Neural progenitor cell (in vitro differentiated cells): ENCODE measurements around the gene NT5C. TPM values are rescaled to one million over a fixed set of nuclear protein-coding genes. Genes with fewer than 3 reads are reported as not detected.

ENCODE experiments used
- DNase-seq: peaks from one replicate; pipeline ENCODE4 v3.0.0-alpha.2; 2016; ENCODE audit warnings: low spot score
- H2AFZ ChIP-seq: fragments of 200-600 bp; sonication (generic); replicated peaks from 2 replicates; pipeline ENCODE4 v1.6.1; 2016; ENCODE audit warnings: antibody characterized with exemption
- H3F3A ChIP-seq: fragments of 200-600 bp; sonication (generic); 2 replicates; pipeline ENCODE4 v1.6.1; 2016; ENCODE audit warnings: antibody characterized with exemption, low read depth
- H3K27ac ChIP-seq: fragments of 200-600 bp; sonication (generic); 2 replicates; pipeline ENCODE4 v1.5.1; 2016; ENCODE audit warnings: mild to moderate bottlenecking
- H3K27me3 ChIP-seq: fragments of 200-600 bp; sonication (generic); 2 replicates; pipeline ENCODE4 v1.6.1; 2016; ENCODE audit warnings: mild to moderate bottlenecking, moderate library complexity
- H3K36me3 ChIP-seq: fragments of 200-600 bp; sonication (generic); 2 replicates; pipeline ENCODE4 v1.5.1; 2016
- H3K4me1 ChIP-seq: fragments of 200-600 bp; sonication (generic); 2 replicates; pipeline ENCODE4 v1.6.1; 2016; ENCODE audit warnings: mixed run types
- H3K4me2 ChIP-seq: fragments of 200-600 bp; sonication (generic); 2 replicates; pipeline ENCODE4 v1.6.1; 2016
- H3K4me3 ChIP-seq: fragments of 200-600 bp; sonication (generic); 2 replicates; pipeline ENCODE4 v1.5.1; 2016
- H3K79me2 ChIP-seq: fragments of 200-600 bp; sonication (generic); 2 replicates; pipeline ENCODE4 v1.6.1; 2016; ENCODE audit warnings: low read depth
- H3K9ac ChIP-seq: fragments of 200-600 bp; sonication (generic); 2 replicates; pipeline ENCODE4 v1.6.1; 2016
- H3K9me3 ChIP-seq: fragments of 200-600 bp; sonication (generic); 2 replicates; pipeline ENCODE4 v1.5.1; 2016; ENCODE audit warnings: low read depth
- H4K20me1 ChIP-seq: fragments of 200-600 bp; sonication (generic); 2 replicates; pipeline ENCODE4 v1.6.1; 2016; ENCODE audit warnings: low read depth
- H3K27ac Mint-ChIP-seq: 3 replicates; pipeline ENCODE4 v1.8.0; 2021; ENCODE audit warnings: mixed read lengths
- H3K27me3 Mint-ChIP-seq: 2 replicates; pipeline ENCODE4 v1.8.0; 2022; ENCODE audit warnings: low read depth, mild to moderate bottlenecking, inconsistent platforms, moderate library complexity, mixed read lengths; ENCODE audit not compliant: insufficient read depth
- H3K36me3 Mint-ChIP-seq: 3 replicates; pipeline ENCODE4 v1.8.0; 2021; ENCODE audit warnings: mixed read lengths
- H3K4me1 Mint-ChIP-seq: 3 replicates; pipeline ENCODE4 v1.8.0; 2021; ENCODE audit warnings: mixed read lengths
- H3K4me3 Mint-ChIP-seq: 3 replicates; pipeline ENCODE4 v1.8.0; 2021; ENCODE audit warnings: mild to moderate bottlenecking, moderate library complexity, mixed read lengths
- H3K9me3 Mint-ChIP-seq: 3 replicates; pipeline ENCODE4 v1.8.0; 2020; ENCODE audit warnings: mixed read lengths
- EZH2 ChIP-seq: fragments of 200-600 bp; sonication (generic); IDR thresholded peaks from 2 replicates; pipeline ENCODE4 v1.6.1; 2017; ENCODE audit warnings: antibody characterized with exemption, mild to moderate bottlenecking, moderate library complexity
- EZH2phosphoT487 ChIP-seq: fragments of 200-600 bp; sonication (generic); IDR thresholded peaks from 2 replicates; pipeline ENCODE4 v1.6.1; 2017; ENCODE audit warnings: antibody characterized with exemption
- total RNA-seq: library from RNA; depleted of rRNA; stranded (reverse); fragments of >200 nt; gene quantifications from 2 replicates; pipeline ENCODE4 v1.2.3, GENCODE V29; 2015; ENCODE audit warnings: low replicate concordance
- TF ChIP-seq, protein P1 (sequence below): fragments of 200-600 bp; sonication (generic); IDR thresholded peaks from 2 replicates; pipeline ENCODE4 v1.5.1; 2017; ENCODE audit warnings: antibody characterized with exemption, mild to moderate bottlenecking

NT5C gene
- total RNA-seq, 1 donor from 2014 or later, result 45.8 TPM

GRCh38 chr17:75099881-75100595 is 31.5 kb downstream of the NT5C start:
- TF ChIP-seq, protein P1, sequence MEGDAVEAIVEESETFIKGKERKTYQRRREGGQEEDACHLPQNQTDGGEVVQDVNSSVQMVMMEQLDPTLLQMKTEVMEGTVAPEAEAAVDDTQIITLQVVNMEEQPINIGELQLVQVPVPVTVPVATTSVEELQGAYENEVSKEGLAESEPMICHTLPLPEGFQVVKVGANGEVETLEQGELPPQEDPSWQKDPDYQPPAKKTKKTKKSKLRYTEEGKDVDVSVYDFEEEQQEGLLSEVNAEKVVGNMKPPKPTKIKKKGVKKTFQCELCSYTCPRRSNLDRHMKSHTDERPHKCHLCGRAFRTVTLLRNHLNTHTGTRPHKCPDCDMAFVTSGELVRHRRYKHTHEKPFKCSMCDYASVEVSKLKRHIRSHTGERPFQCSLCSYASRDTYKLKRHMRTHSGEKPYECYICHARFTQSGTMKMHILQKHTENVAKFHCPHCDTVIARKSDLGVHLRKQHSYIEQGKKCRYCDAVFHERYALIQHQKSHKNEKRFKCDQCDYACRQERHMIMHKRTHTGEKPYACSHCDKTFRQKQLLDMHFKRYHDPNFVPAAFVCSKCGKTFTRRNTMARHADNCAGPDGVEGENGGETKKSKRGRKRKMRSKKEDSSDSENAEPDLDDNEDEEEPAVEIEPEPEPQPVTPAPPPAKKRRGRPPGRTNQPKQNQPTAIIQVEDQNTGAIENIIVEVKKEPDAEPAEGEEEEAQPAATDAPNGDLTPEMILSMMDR, result no peak
- TF ChIP-seq EZH2 (no peak), EZH2phosphoT487 (no peak)
- Histone ChIP-seq H2AFZ (no peak overlapping the region), H3K27me3 (no peaks in the 10 kb centered on the region), H3K36me3 (no peaks in the 10 kb centered on the region), H3K9ac (no peak overlapping the region), H4K20me1 (no peaks in the 10 kb centered on the region), H3K79me2 (no peaks in the 10 kb centered on the region), H3K27ac (no peak overlapping the region), H3F3A (no peaks in the 10 kb centered on the region), H3K4me3 (no peak overlapping the region), H3K4me1 (no peaks in the 10 kb centered on the region), H3K9me3 (no peaks in the 10 kb centered on the region), H3K4me2 (no peak overlapping the region)
- H3K4me1 Mint-ChIP-seq, result no peaks in the 10 kb centered on the region
- no peaks in the 10 kb centered on the region for H3K9me3 Mint-ChIP-seq
- peak overlapping the region; percentile 38 for H3K4me3 Mint-ChIP-seq
- no peak overlapping the region for H3K27ac Mint-ChIP-seq
- no peak for DNase-seq
- H3K27me3 Mint-ChIP-seq, result peaks cover 8% of the 10 kb centered on the region
- no peaks in the 10 kb centered on the region for H3K36me3 Mint-ChIP-seq

DNA sequence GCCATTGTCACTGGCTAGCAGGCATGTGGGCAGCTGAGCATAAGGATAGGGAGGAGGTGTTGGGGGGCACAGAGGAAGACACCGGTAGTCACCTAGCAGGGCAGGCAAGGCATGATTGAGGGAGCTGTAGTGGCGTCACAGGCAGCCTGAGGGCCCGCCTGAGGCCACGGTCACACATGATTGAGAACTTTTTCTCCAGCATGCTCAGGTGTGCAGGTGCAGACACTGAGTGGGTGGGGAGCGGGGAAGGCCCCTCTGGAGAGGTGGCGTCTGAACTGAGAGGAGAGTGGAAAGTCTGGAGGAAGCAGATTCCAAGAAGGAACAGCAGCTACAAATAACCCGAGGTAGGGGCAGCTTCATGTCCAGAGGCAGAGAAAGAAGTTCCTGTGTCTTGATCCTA is 32.7 kb downstream of the NT5C start:
- Histone ChIP-seq H3K27ac (no peak overlapping the region), H2AFZ (no peak overlapping the region), H3K4me1 (no peaks in the 10 kb centered on the region), H3K79me2 (no peaks in the 10 kb centered on the region), H3F3A (no peaks in the 10 kb centered on the region), H3K4me3 (no peak overlapping the region), H3K4me2 (no peak overlapping the region), H3K36me3 (no peaks in the 10 kb centered on the region), H3K27me3 (no peaks in the 10 kb centered on the region), H3K9ac (no peak overlapping the region), H4K20me1 (no peaks in the 10 kb centered on the region), H3K9me3 (no peaks in the 10 kb centered on the region)
- Mint-ChIP-seq H3K4me1 (no peaks in the 10 kb centered on the region), H3K36me3 (no peaks in the 10 kb centered on the region), H3K9me3 (no peaks in the 10 kb centered on the region), H3K27ac (no peak overlapping the region), H3K4me3 (no peak overlapping the region), H3K27me3 (peaks cover 6% of the 10 kb centered on the region)
- DNase-seq, result no peak
- TF ChIP-seq EZH2phosphoT487 (no peak), EZH2 (no peak)
- TF ChIP-seq, protein P1, result no peak

DNA sequence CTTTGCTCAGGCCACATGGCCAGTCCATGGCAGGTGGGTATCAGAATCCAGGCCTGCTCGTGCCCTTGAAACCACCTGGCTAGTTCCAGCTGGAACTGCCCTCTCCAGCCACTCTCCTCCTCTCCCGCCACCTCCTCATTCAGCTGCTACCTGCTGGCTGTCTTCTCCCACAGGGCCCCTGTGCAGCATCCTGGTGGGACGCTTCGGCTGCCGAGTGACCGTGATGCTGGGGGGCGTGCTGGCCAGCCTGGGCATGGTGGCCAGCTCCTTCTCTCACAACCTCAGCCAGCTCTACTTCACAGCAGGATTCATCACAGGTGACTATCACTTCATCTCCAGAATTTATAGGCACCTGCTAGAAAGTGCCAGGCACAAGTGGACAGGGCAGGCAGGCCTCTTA is 33.7 kb downstream of the NT5C start:
- H3F3A ChIP-seq, result no peaks in the 10 kb centered on the region
- H3K9ac ChIP-seq, result no peak overlapping the region
- H3K36me3 Mint-ChIP-seq, result no peaks in the 10 kb centered on the region
- H3K27ac ChIP-seq, result no peak overlapping the region
- no peak overlapping the region for H3K4me3 ChIP-seq
- no peaks in the 10 kb centered on the region for H4K20me1 ChIP-seq
- no peaks in the 10 kb centered on the region for H3K79me2 ChIP-seq
- DNase-seq, result no peak
- H3K4me1 ChIP-seq, result no peaks in the 10 kb centered on the region
- no peaks in the 10 kb centered on the region for H3K36me3 ChIP-seq
- H2AFZ ChIP-seq, result no peak overlapping the region
- H3K27me3 Mint-ChIP-seq, result peaks cover 6% of the 10 kb centered on the region
- no peaks in the 10 kb centered on the region for H3K27me3 ChIP-seq
- no peaks in the 10 kb centered on the region for H3K9me3 ChIP-seq
- no peak overlapping the region for H3K4me3 Mint-ChIP-seq
- H3K9me3 Mint-ChIP-seq, result no peaks in the 10 kb centered on the region
- no peak overlapping the region for H3K27ac Mint-ChIP-seq
- H3K4me2 ChIP-seq, result no peak overlapping the region
- H3K4me1 Mint-ChIP-seq, result peaks cover 1% of the 10 kb centered on the region
- no peak for TF ChIP-seq EZH2phosphoT487
- TF ChIP-seq EZH2, result no peak
- TF ChIP-seq, protein P1, result no peak
